Glutamatergic neuron (in vitro differentiated cells): ENCODE data around the gene BCL3. TPM values are rescaled to one million over a fixed set of nuclear protein-coding genes. Genes with fewer than 3 reads are reported as not detected.

Source experiments
- DNase-seq: peaks from one replicate; pipeline ENCODE4 v3.0.0; 2022
- H3K27ac Mint-ChIP-seq: one replicate; pipeline ENCODE4 v1.8.0; 2020; ENCODE audit warnings: mild to moderate bottlenecking, mixed read lengths, inconsistent platforms; ENCODE audit not compliant: unreplicated experiment
- H3K27me3 Mint-ChIP-seq: one replicate; pipeline ENCODE4 v1.8.0; 2020; ENCODE audit warnings: mild to moderate bottlenecking, moderate library complexity, mixed read lengths, inconsistent platforms; ENCODE audit not compliant: unreplicated experiment
- H3K36me3 Mint-ChIP-seq: one replicate; pipeline ENCODE4 v1.8.0; 2020; ENCODE audit warnings: mild to moderate bottlenecking, mixed read lengths, inconsistent platforms; ENCODE audit not compliant: unreplicated experiment
- H3K4me1 Mint-ChIP-seq: one replicate; pipeline ENCODE4 v1.8.0; 2020; ENCODE audit warnings: mild to moderate bottlenecking, low read depth, mixed read lengths, inconsistent platforms; ENCODE audit not compliant: unreplicated experiment
- H3K4me3 Mint-ChIP-seq: one replicate; pipeline ENCODE4 v1.8.0; 2020; ENCODE audit warnings: mild to moderate bottlenecking, mixed read lengths, inconsistent platforms; ENCODE audit not compliant: unreplicated experiment
- H3K9me3 Mint-ChIP-seq: one replicate; pipeline ENCODE4 v1.8.0; 2020; ENCODE audit warnings: mild to moderate bottlenecking, moderate library complexity, mixed read lengths, inconsistent platforms; ENCODE audit not compliant: unreplicated experiment
- total RNA-seq: library from RNA; stranded (reverse); fragmentation: NEBNext Ultra II Directional; extraction: Animal tissue kit (Norgen Biotek cat#: 25700); gene quantifications from one replicate; pipeline ENCODE4 v1.2.1, GENCODE V29; 2021; ENCODE audit not compliant: unreplicated experiment
- TF ChIP-seq, protein P1 (sequence below): fragments of 200-600 bp; sonication (generic); IDR thresholded peaks from one replicate; pipeline ENCODE4 v1.5.0; 2021; ENCODE audit not compliant: partially characterized antibody, unreplicated experiment

The BCL3 gene
- total RNA-seq, 1 donor from 2014 or later = 2.4 TPM

DNA sequence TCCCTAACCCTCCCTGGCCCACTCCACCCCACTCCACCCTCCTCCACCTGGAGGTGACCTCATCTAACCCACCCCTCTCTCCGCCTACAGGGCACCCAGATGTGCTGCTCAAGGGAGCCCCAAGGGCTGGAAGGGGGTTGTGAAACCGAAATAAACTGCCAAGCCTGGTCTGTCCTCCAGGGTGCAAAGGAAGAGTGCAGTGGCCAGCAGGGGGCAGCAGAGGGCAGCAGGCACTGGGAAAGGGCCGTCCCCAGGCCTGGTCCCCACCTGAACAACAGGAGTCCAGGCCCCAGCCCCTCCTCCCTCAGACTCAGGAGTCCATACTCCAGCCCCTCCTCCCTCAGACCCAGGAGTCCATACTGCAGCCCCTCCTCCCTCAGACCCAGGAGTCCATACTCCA lies 52.0 kb downstream of the BCL3 start:
- no peak overlapping the region for H3K27ac Mint-ChIP-seq
- H3K27me3 Mint-ChIP-seq = peaks cover 7% of the 10 kb centered on the region
- TF ChIP-seq, protein P1, sequence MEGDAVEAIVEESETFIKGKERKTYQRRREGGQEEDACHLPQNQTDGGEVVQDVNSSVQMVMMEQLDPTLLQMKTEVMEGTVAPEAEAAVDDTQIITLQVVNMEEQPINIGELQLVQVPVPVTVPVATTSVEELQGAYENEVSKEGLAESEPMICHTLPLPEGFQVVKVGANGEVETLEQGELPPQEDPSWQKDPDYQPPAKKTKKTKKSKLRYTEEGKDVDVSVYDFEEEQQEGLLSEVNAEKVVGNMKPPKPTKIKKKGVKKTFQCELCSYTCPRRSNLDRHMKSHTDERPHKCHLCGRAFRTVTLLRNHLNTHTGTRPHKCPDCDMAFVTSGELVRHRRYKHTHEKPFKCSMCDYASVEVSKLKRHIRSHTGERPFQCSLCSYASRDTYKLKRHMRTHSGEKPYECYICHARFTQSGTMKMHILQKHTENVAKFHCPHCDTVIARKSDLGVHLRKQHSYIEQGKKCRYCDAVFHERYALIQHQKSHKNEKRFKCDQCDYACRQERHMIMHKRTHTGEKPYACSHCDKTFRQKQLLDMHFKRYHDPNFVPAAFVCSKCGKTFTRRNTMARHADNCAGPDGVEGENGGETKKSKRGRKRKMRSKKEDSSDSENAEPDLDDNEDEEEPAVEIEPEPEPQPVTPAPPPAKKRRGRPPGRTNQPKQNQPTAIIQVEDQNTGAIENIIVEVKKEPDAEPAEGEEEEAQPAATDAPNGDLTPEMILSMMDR = peak; percentile 90
- no peak overlapping the region for H3K4me3 Mint-ChIP-seq
- H3K4me1 Mint-ChIP-seq = peaks cover 5% of the 10 kb centered on the region
- no peaks in the 10 kb centered on the region for H3K36me3 Mint-ChIP-seq
- DNase-seq = peak; percentile 96
- H3K9me3 Mint-ChIP-seq = peaks cover 3% of the 10 kb centered on the region

DNA sequence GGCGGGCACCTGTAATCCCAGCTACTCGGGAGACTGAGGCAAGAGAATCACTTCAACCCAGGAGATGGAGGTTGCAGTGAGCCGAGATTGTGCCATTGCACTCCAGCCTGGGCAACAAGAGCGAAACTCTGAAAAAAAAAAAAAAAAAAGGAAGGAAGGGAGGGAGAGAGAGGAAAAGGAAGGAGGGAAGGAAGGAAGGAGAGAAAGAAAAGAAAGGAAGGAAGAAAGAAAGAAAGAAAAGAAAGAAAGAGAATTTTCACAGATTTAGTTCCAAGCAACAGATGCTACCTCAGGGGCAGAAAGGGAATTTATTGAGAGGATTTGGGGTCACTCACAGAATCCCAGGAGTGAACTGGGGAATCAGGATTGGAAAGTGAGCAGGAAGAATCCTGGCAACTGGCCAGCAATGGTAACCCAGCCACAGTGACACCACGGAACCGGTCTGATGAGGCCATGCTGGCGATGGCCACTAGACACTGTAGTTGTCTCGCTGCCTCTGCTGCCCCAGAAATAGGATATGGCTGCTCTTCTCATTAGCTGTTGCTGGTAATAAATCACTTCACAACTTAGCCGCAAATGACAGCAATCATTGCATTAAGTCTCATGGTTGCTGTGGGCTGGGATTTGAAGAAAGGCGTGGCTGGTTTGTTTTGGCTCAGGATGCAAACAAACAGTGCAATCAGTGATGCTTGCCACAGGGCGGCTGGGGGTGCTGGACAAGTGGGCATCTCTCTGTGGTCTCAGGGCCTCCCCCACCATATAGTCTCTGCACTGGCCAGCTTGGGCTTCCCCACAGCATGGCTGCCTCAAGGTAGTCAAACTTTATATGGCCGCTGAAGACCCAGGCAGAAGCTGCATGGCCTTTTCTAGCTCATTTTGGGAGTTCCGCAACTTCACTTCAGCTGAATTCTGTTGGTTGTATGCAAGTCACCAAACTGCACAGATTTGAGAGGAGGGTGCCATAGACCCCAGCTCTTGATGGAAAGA lies 55.2 kb downstream of the BCL3 start:
- no peak for DNase-seq
- H3K27ac Mint-ChIP-seq = no peak overlapping the region
- no peak overlapping the region for H3K4me3 Mint-ChIP-seq
- H3K36me3 Mint-ChIP-seq = no peaks in the 10 kb centered on the region
- peaks cover 4% of the 10 kb centered on the region for H3K27me3 Mint-ChIP-seq
- no peaks in the 10 kb centered on the region for H3K4me1 Mint-ChIP-seq
- TF ChIP-seq, protein P1 = no peak
- H3K9me3 Mint-ChIP-seq = no peaks in the 10 kb centered on the region

DNA sequence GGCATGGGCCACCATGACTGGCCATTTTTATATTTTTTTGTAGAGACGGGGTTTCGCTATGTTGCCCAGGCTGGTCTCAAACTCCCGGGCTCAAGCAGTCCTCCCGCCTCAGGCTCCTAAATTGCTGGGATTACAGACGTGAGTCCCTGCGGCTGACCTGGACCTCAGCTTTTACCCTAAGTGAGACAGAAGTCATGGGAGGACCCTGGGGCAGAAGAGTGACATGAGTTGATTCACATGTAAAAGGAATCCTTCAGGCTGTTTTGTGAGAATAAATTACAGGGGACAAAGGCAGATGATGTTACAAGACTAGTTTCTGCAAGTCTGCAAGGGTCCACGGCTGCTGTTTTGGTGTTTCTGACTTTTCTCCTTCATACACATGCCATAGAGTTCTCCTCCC lies 57.8 kb downstream of the BCL3 start:
- H3K4me1 Mint-ChIP-seq = peaks cover 4% of the 10 kb centered on the region
- H3K4me3 Mint-ChIP-seq = no peak overlapping the region
- DNase-seq = no peak
- H3K36me3 Mint-ChIP-seq = no peaks in the 10 kb centered on the region
- peaks cover 1% of the 10 kb centered on the region for H3K27me3 Mint-ChIP-seq
- peaks cover 1% of the 10 kb centered on the region for H3K9me3 Mint-ChIP-seq
- TF ChIP-seq, protein P1 = no peak
- no peak overlapping the region for H3K27ac Mint-ChIP-seq

DNA sequence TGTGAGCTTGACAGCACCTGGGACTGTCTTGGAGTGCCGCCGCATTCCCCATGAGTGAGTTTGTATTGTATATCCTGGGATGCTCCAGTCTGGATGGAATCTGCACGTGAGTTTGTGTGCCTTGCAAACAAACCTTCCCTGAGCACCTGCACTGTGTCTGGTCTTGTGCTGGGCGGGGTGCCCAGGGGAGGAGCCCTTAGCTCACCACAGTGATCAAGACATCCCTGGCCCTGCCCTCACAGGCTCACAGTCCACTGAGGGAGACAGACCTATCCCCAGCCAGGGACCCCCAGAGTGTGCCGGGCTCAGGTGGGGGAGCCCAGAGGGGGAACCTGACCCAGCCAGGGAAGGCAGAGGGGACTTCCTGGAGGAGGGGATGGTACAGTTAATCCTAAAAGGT lies 58.7 kb downstream of the BCL3 start:
- TF ChIP-seq, protein P1 = no peak
- H3K36me3 Mint-ChIP-seq = no peaks in the 10 kb centered on the region
- peaks cover 4% of the 10 kb centered on the region for H3K4me1 Mint-ChIP-seq
- H3K4me3 Mint-ChIP-seq = no peak overlapping the region
- no peak overlapping the region for H3K27ac Mint-ChIP-seq
- peaks cover 5% of the 10 kb centered on the region for H3K27me3 Mint-ChIP-seq
- no peak for DNase-seq
- peaks cover 1% of the 10 kb centered on the region for H3K9me3 Mint-ChIP-seq
